ENCODE measurements around the gene ABI3BP. TPM values are rescaled to one million over a fixed set of nuclear protein-coding genes. Genes with fewer than 3 reads are reported as not detected.

ABI3BP gene
- total and polyA plus RNA-seq, 4 donors: 21.9 to 87.5 (median 59.9) TPM

DNA sequence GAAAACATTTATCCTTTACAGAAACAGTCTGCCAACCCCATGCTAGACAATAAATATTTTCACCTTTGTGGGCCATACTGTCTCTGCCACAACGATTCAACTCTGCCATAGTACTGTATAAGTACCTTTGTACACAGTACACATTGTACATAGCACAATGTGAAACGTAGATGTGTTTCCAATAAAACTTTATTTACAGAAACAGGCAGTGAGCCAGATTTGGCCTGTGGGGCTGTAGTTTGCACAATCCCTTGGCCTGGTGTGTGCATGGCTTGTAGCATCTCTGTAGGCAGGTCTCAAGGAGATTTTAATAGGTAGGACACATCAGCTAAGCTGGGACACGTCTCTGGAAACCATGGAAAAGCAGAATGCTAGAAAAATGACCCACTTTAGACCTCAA lies 209.6 kb downstream of the ABI3BP start:
- peaks cover 0 to 17% (median 0%) of the 10 kb centered on the region in 5 donors for H3K4me1 ChIP-seq (ENCODE audit: control insufficient read depth in 5 of 5, insufficient read depth in 5 of 5, low read length in 5 of 5)
- WGBS, 2 donors: 82 to 93% methylated on average over 3 of the region's 3 CpGs
- H3K36me3 ChIP-seq (ENCODE audit: control insufficient read depth in 4 of 4, insufficient read depth in 4 of 4, low read length in 4 of 4): peaks cover 0 to 11% (median 4%) of the 10 kb centered on the region in 4 donors
- H3K27ac ChIP-seq (ENCODE audit: low read depth in 1 of 2, low read length in 1 of 2): no peak overlapping the region
- no peak overlapping the region for H3K9ac ChIP-seq (ENCODE audit: insufficient read depth in 1 of 2, low read length in 2 of 2)
- no peak for ATAC-seq (ENCODE audit: insufficient read depth, low FRiP score)
- DNase-seq: no peak
- no peak overlapping the region for H3K4me3 ChIP-seq
- H3K27me3 ChIP-seq (ENCODE audit: control insufficient read depth in 3 of 3, insufficient read depth in 3 of 3, low read length in 2 of 3): no peaks in the 10 kb centered on the region
- peaks cover 0 to 8% (median 2%) of the 10 kb centered on the region in 4 donors for H3K9me3 ChIP-seq (ENCODE audit: control insufficient read depth in 4 of 4, insufficient read depth in 3 of 4, low read length in 3 of 4)
- TF ChIP-seq, protein P1, sequence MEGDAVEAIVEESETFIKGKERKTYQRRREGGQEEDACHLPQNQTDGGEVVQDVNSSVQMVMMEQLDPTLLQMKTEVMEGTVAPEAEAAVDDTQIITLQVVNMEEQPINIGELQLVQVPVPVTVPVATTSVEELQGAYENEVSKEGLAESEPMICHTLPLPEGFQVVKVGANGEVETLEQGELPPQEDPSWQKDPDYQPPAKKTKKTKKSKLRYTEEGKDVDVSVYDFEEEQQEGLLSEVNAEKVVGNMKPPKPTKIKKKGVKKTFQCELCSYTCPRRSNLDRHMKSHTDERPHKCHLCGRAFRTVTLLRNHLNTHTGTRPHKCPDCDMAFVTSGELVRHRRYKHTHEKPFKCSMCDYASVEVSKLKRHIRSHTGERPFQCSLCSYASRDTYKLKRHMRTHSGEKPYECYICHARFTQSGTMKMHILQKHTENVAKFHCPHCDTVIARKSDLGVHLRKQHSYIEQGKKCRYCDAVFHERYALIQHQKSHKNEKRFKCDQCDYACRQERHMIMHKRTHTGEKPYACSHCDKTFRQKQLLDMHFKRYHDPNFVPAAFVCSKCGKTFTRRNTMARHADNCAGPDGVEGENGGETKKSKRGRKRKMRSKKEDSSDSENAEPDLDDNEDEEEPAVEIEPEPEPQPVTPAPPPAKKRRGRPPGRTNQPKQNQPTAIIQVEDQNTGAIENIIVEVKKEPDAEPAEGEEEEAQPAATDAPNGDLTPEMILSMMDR (IDR thresholded peaks at IDR 0.05; ENCODE audit: control extremely low read depth, extremely low read depth): no peak

DNA sequence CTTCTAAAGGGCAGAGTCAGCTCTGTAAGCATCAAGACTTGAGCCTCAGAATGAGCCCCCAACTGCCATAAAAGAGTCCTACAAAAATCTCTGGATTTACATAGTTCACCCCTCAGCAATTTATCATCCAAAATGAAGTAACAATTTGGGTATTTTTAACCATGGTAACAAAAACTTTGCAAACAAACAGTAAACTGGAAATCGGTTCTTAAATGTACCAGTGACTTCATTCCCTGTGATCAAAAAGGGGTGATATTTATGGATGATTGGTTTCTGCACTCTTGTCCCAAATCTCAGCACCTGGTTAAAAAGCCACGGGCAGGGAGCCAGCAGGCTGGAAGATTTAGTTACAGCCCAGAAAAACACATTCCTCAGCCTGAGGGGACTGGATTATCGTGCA lies 210.3 kb downstream of the ABI3BP start:
- Histone ChIP-seq H3K36me3 (ENCODE audit: control insufficient read depth in 4 of 4, insufficient read depth in 4 of 4, low read length in 4 of 4) (peaks cover 0 to 15% (median 4%) of the 10 kb centered on the region in 4 donors), H3K9ac (ENCODE audit: insufficient read depth in 1 of 2, low read length in 2 of 2) (no peak overlapping the region), H3K27ac (ENCODE audit: low read depth in 1 of 2, low read length in 1 of 2) (no peak overlapping the region), H3K4me3 (no peak overlapping the region), H3K4me1 (ENCODE audit: control insufficient read depth in 5 of 5, insufficient read depth in 5 of 5, low read length in 5 of 5) (peaks cover 0 to 17% (median 0%) of the 10 kb centered on the region in 5 donors), H3K9me3 (ENCODE audit: control insufficient read depth in 4 of 4, insufficient read depth in 3 of 4, low read length in 3 of 4) (peaks cover 0 to 8% (median 2%) of the 10 kb centered on the region in 4 donors), H3K27me3 (ENCODE audit: control insufficient read depth in 3 of 3, insufficient read depth in 3 of 3, low read length in 2 of 3) (no peaks in the 10 kb centered on the region)
- ATAC-seq (ENCODE audit: insufficient read depth, low FRiP score): no peak
- TF ChIP-seq, protein P1 (IDR thresholded peaks at IDR 0.05; ENCODE audit: control extremely low read depth, extremely low read depth): no peak
- 53 to 63% methylated on average over 3 of the region's 3 CpGs for WGBS, 2 donors
- DNase-seq: peak in 2 of 3 donors; percentile 47 to 69

DNA sequence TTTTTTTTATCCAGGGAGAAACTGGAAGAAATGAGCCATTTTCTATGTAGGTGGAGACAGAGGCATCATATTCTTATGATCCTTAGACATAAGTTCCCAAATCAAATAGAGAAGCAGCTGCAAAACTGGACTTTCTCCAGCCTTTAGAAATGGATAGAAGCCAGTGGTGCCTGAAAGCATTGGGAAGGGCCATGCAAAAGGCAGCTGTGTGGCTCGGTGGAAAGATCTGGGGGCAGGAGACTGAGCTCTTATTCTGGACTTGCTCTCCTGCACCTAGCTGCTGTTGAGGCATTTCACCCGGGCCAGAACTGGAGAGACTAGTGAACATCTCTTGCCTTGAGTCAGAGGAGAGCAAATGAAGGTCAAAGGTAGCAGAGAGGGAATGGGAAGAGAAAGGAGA lies 210.9 kb downstream of the ABI3BP start:
- WGBS, 2 donors: 60 to 72% methylated on average over 2 of the region's 2 CpGs
- DNase-seq: peak; percentile 51 to 87 (median 84)
- H3K9ac ChIP-seq (ENCODE audit: insufficient read depth in 1 of 2, low read length in 2 of 2): no peak overlapping the region
- ATAC-seq (ENCODE audit: insufficient read depth, low FRiP score): no peak
- peaks cover 0 to 17% (median 0%) of the 10 kb centered on the region in 5 donors for H3K4me1 ChIP-seq (ENCODE audit: control insufficient read depth in 5 of 5, insufficient read depth in 5 of 5, low read length in 5 of 5)
- TF ChIP-seq, protein P1 (IDR thresholded peaks at IDR 0.05; ENCODE audit: control extremely low read depth, extremely low read depth): no peak
- H3K9me3 ChIP-seq (ENCODE audit: control insufficient read depth in 4 of 4, insufficient read depth in 3 of 4, low read length in 3 of 4): peaks cover 0 to 8% (median 2%) of the 10 kb centered on the region in 4 donors
- H3K27me3 ChIP-seq (ENCODE audit: control insufficient read depth in 3 of 3, insufficient read depth in 3 of 3, low read length in 2 of 3): no peaks in the 10 kb centered on the region
- no peak overlapping the region for H3K4me3 ChIP-seq
- peaks cover 0 to 20% (median 5%) of the 10 kb centered on the region in 4 donors for H3K36me3 ChIP-seq (ENCODE audit: control insufficient read depth in 4 of 4, insufficient read depth in 4 of 4, low read length in 4 of 4)
- no peak overlapping the region for H3K27ac ChIP-seq (ENCODE audit: low read depth in 1 of 2, low read length in 1 of 2)

DNA sequence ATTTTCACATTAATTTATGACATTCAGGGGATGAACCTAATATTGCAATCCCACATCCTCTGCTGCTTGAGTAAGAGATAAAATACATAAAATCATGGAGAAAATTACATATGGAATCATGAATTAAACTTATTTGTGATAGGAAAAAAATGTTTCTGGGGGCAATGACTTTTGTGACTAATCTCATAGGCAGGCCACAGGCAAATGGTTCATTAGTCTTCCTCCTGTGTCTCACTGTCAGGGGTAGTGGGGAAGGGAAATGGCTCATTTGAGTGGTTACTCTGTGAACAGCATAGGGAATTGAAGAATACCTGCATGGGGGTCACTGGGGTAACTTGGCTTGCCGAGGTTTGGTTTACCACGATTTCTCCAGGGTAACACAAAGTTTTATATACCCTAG lies 211.9 kb downstream of the ABI3BP start:
- Histone ChIP-seq H3K27ac (ENCODE audit: low read depth in 1 of 2, low read length in 1 of 2) (no peak overlapping the region), H3K4me1 (ENCODE audit: control insufficient read depth in 5 of 5, insufficient read depth in 5 of 5, low read length in 5 of 5) (peaks cover 0 to 17% (median 0%) of the 10 kb centered on the region in 5 donors), H3K36me3 (ENCODE audit: control insufficient read depth in 4 of 4, insufficient read depth in 4 of 4, low read length in 4 of 4) (peaks cover 0 to 30% (median 7%) of the 10 kb centered on the region in 4 donors), H3K9me3 (ENCODE audit: control insufficient read depth in 4 of 4, insufficient read depth in 3 of 4, low read length in 3 of 4) (peaks cover 0 to 8% (median 2%) of the 10 kb centered on the region in 4 donors), H3K4me3 (no peak overlapping the region), H3K9ac (ENCODE audit: insufficient read depth in 1 of 2, low read length in 2 of 2) (no peak overlapping the region), H3K27me3 (ENCODE audit: control insufficient read depth in 3 of 3, insufficient read depth in 3 of 3, low read length in 2 of 3) (no peaks in the 10 kb centered on the region)
- ATAC-seq (ENCODE audit: insufficient read depth, low FRiP score) (no peak), DNase-seq (no peak)
- TF ChIP-seq, protein P1 (IDR thresholded peaks at IDR 0.05; ENCODE audit: control extremely low read depth, extremely low read depth): no peak
- WGBS, 2 donors: 93 to 95% methylated on average over 2 of the region's 2 CpGs
